Measurements from ENCODE around the gene PPP6R2.

The PPP6R2 gene

GRCh38 chr22:50357222-50357621, 14.1 kb downstream of the PPP6R2 start:
- no peaks in the 10 kb centered on the region for H3K27me3 ChIP-seq (ENCODE audit: insufficient read depth, low read length)
- H3K36me3 ChIP-seq (ENCODE audit: insufficient read depth, low read length): peaks cover 52% of the 10 kb centered on the region
- H3K4me1 ChIP-seq (ENCODE audit: insufficient read depth, low read length, severe bottlenecking): no peaks in the 10 kb centered on the region
- H3K27ac ChIP-seq (ENCODE audit: low read depth, low read length, poor library complexity, severe bottlenecking): no peak overlapping the region
- TF ChIP-seq, protein P1, sequence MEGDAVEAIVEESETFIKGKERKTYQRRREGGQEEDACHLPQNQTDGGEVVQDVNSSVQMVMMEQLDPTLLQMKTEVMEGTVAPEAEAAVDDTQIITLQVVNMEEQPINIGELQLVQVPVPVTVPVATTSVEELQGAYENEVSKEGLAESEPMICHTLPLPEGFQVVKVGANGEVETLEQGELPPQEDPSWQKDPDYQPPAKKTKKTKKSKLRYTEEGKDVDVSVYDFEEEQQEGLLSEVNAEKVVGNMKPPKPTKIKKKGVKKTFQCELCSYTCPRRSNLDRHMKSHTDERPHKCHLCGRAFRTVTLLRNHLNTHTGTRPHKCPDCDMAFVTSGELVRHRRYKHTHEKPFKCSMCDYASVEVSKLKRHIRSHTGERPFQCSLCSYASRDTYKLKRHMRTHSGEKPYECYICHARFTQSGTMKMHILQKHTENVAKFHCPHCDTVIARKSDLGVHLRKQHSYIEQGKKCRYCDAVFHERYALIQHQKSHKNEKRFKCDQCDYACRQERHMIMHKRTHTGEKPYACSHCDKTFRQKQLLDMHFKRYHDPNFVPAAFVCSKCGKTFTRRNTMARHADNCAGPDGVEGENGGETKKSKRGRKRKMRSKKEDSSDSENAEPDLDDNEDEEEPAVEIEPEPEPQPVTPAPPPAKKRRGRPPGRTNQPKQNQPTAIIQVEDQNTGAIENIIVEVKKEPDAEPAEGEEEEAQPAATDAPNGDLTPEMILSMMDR (IDR thresholded peaks at IDR 0.05; ENCODE audit: low read length): no peak
- no peak for TF ChIP-seq EZH2 (IDR thresholded peaks at IDR 0.05; ENCODE audit: borderline replicate concordance, low read length)
- no peak overlapping the region for H3K4me2 ChIP-seq (ENCODE audit: low read length)
- no peaks in the 10 kb centered on the region for H4K20me1 ChIP-seq (ENCODE audit: insufficient read depth, low read length)
- H3K4me3 ChIP-seq (ENCODE audit: low read depth, low read length, poor library complexity, severe bottlenecking): no peak overlapping the region
- peaks cover 68% of the 10 kb centered on the region for H3K79me2 ChIP-seq (ENCODE audit: insufficient read depth, low read length)
- no peak overlapping the region for H3K9ac ChIP-seq (ENCODE audit: low read length)
- H2AFZ ChIP-seq (ENCODE audit: low read length): no peak overlapping the region
- H3K9me2 ChIP-seq (ENCODE audit: low read depth, low read length): no peaks in the 10 kb centered on the region
- no peaks in the 10 kb centered on the region for H3K9me3 ChIP-seq (ENCODE audit: low read length)
- H3F3A ChIP-seq (ENCODE audit: insufficient read depth, low read length): no peaks in the 10 kb centered on the region

- H4K20me1 ChIP-seq (ENCODE audit: insufficient read depth, low read length): no peaks in the 10 kb centered on the region
- no peak for TF ChIP-seq EZH2 (IDR thresholded peaks at IDR 0.05; ENCODE audit: borderline replicate concordance, low read length)
- TF ChIP-seq, protein P1 (IDR thresholded peaks at IDR 0.05; ENCODE audit: low read length): no peak
Measured at GRCh38 chr22:50357756-50358155, 14.6 kb downstream of the PPP6R2 start.

DNA sequence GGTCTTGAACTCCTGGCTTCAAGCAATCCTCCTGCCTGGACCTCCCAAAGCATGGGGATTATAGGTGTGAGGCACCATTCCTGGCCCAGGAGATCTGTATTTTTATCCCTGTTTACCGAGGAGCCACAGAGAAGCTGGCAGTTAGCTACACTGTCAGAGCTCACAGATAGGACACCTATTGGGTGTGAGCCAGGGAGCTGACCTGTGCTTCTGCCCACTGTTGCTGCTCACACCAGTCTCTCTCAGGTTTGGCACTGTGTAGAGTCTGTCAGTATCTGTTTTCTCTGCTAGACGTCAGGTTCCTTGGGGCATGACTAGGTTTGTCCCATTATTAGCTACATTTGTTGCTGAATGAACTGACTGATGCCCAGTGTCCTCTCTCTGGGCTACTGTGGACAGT, 17.5 kb downstream of the PPP6R2 start:
- no peaks in the 10 kb centered on the region for H3K9me3 ChIP-seq (ENCODE audit: low read length)
- H3F3A ChIP-seq (ENCODE audit: insufficient read depth, low read length): no peaks in the 10 kb centered on the region
- TF ChIP-seq, protein P1 (IDR thresholded peaks at IDR 0.05; ENCODE audit: low read length): no peak
- H3K4me1 ChIP-seq (ENCODE audit: insufficient read depth, low read length, severe bottlenecking): no peaks in the 10 kb centered on the region
- peaks cover 84% of the 10 kb centered on the region for H3K79me2 ChIP-seq (ENCODE audit: insufficient read depth, low read length)
- H3K27me3 ChIP-seq (ENCODE audit: insufficient read depth, low read length): no peaks in the 10 kb centered on the region
- H3K27ac ChIP-seq (ENCODE audit: low read depth, low read length, poor library complexity, severe bottlenecking): no peak overlapping the region
- no peak overlapping the region for H3K4me2 ChIP-seq (ENCODE audit: low read length)
- no peak overlapping the region for H2AFZ ChIP-seq (ENCODE audit: low read length)
- no peak overlapping the region for H3K9ac ChIP-seq (ENCODE audit: low read length)
- no peaks in the 10 kb centered on the region for H4K20me1 ChIP-seq (ENCODE audit: insufficient read depth, low read length)
- H3K36me3 ChIP-seq (ENCODE audit: insufficient read depth, low read length): peaks cover 38% of the 10 kb centered on the region
- no peaks in the 10 kb centered on the region for H3K9me2 ChIP-seq (ENCODE audit: low read depth, low read length)
- no peak overlapping the region for H3K4me3 ChIP-seq (ENCODE audit: low read depth, low read length, poor library complexity, severe bottlenecking)

More at GRCh38 chr22:50357756-50358155, 14.6 kb downstream of the PPP6R2 start:
- Histone ChIP-seq H3K27me3 (ENCODE audit: insufficient read depth, low read length) (no peaks in the 10 kb centered on the region), H3K9me2 (ENCODE audit: low read depth, low read length) (no peaks in the 10 kb centered on the region), H3K4me2 (ENCODE audit: low read length) (no peak overlapping the region), H3F3A (ENCODE audit: insufficient read depth, low read length) (no peaks in the 10 kb centered on the region), H3K9ac (ENCODE audit: low read length) (no peak overlapping the region), H3K36me3 (ENCODE audit: insufficient read depth, low read length) (peaks cover 50% of the 10 kb centered on the region), H3K27ac (ENCODE audit: low read depth, low read length, poor library complexity, severe bottlenecking) (no peak overlapping the region), H3K4me1 (ENCODE audit: insufficient read depth, low read length, severe bottlenecking) (no peaks in the 10 kb centered on the region), H3K9me3 (ENCODE audit: low read length) (no peaks in the 10 kb centered on the region), H3K79me2 (ENCODE audit: insufficient read depth, low read length) (peaks cover 73% of the 10 kb centered on the region), H3K4me3 (ENCODE audit: low read depth, low read length, poor library complexity, severe bottlenecking) (no peak overlapping the region), H2AFZ (ENCODE audit: low read length) (no peak overlapping the region)

Measured in OCI-LY1 (cell line).